Measurements from ENCODE around the gene FCRL4. TPM values are rescaled to one million over a fixed set of nuclear protein-coding genes. Genes with fewer than 3 reads are reported as not detected.

The FCRL4 gene
- total RNA-seq, 1 donor from 2014 or later: not detected

DNA sequence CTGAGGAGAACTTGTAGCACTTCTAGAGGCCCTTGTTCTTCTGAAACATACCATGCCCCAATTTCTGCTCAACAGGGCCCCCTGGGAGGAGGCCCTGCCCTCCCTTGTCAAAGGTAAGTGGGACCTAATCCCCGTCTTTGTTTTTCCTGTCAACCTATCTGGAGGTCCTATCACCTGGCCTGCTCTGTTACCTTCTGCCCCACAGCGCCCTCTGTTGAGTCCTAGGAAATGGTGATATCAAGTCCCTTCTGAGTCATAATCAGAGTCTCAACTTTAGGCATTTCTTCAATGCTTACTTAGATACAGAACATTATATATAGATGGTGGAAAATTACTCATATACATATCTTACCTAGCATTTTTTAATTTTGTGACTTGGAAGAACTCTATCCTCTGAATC is 28.2 kb upstream of the FCRL4 start:
- Mint-ChIP-seq H3K4me1 (ENCODE audit: unreplicated experiment) (no peaks in the 10 kb centered on the region), H3K9me3 (no peaks in the 10 kb centered on the region), H3K4me3 (no peak overlapping the region), H3K27me3 (peaks cover 28% of the 10 kb centered on the region), H3K27ac (no peak overlapping the region), H3K36me3 (no peaks in the 10 kb centered on the region)
- DNase-seq (ENCODE audit: extremely low spot score, unreplicated experiment): no peak
- TF ChIP-seq, protein P1, sequence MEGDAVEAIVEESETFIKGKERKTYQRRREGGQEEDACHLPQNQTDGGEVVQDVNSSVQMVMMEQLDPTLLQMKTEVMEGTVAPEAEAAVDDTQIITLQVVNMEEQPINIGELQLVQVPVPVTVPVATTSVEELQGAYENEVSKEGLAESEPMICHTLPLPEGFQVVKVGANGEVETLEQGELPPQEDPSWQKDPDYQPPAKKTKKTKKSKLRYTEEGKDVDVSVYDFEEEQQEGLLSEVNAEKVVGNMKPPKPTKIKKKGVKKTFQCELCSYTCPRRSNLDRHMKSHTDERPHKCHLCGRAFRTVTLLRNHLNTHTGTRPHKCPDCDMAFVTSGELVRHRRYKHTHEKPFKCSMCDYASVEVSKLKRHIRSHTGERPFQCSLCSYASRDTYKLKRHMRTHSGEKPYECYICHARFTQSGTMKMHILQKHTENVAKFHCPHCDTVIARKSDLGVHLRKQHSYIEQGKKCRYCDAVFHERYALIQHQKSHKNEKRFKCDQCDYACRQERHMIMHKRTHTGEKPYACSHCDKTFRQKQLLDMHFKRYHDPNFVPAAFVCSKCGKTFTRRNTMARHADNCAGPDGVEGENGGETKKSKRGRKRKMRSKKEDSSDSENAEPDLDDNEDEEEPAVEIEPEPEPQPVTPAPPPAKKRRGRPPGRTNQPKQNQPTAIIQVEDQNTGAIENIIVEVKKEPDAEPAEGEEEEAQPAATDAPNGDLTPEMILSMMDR (conservative IDR thresholded peaks at IDR 0.05): no peak

DNA sequence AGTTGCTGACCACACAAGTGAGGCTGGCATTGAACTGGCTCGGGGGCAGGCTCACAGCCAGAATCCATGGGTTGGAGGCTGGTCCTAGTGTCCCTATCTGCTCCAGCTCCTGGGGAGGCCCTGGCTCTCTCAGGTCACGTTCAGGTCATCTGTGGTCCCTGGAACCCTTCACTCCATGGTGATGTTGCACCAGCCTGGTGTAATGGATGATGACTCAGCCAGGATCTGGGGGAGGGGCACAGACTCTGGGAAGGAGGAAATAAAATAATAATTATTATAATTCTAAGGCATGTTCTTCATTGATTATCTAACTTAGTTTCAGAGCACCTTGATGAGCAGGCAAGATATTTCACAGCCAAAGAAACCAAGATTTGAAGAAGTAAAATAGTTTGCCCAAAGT is 26.6 kb upstream of the FCRL4 start:
- Mint-ChIP-seq H3K4me1 (ENCODE audit: unreplicated experiment) (no peaks in the 10 kb centered on the region), H3K4me3 (no peak overlapping the region), H3K36me3 (no peaks in the 10 kb centered on the region), H3K27ac (no peak overlapping the region), H3K9me3 (no peaks in the 10 kb centered on the region), H3K27me3 (peaks cover 21% of the 10 kb centered on the region)
- TF ChIP-seq, protein P1 (conservative IDR thresholded peaks at IDR 0.05): no peak
- DNase-seq (ENCODE audit: extremely low spot score, unreplicated experiment): no peak

DNA sequence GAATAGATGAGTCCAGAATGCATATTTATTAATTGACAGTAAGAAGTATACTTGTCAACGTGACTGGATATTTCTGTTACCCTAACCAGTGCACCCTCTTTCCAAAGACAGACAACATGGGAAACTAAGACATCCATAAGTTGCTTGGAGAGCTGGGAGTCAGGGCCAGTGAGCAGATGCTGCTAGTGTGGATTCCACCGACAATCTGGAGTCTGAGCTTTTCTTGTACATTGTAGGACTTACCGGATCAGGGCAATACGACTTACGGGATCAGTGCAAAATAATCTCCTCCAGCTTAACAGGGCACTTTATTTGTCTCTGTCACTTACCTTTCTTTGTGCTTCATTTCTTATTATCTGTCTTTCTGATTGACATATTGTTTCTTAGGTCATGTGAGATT is 24.6 kb upstream of the FCRL4 start:
- H3K36me3 Mint-ChIP-seq: no peaks in the 10 kb centered on the region
- no peak for DNase-seq (ENCODE audit: extremely low spot score, unreplicated experiment)
- H3K27ac Mint-ChIP-seq: no peak overlapping the region
- TF ChIP-seq, protein P1 (conservative IDR thresholded peaks at IDR 0.05): no peak
- H3K27me3 Mint-ChIP-seq: peaks cover 20% of the 10 kb centered on the region
- no peaks in the 10 kb centered on the region for H3K4me1 Mint-ChIP-seq (ENCODE audit: unreplicated experiment)
- no peaks in the 10 kb centered on the region for H3K9me3 Mint-ChIP-seq
- H3K4me3 Mint-ChIP-seq: no peak overlapping the region

DNA sequence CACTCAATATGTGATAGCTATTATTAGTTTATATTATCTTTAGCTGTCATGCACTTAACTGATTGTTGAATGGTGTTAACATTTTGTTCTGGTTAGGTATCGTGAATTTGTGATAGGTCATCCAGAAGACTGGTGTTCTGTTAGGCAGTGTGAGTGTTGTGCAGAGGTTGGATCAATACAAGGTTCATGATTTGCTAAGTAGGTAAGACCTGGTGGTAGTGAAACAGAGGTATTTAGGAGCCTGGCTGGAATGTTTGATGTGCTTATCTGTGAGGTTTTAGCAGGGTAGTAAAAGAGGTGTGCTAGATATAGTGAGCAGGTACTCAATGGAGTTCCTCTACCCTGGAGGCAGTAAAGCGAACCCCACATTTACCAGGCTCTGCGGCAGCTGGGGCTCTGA is 20.3 kb upstream of the FCRL4 start:
- H3K9me3 Mint-ChIP-seq: no peaks in the 10 kb centered on the region
- no peak overlapping the region for H3K27ac Mint-ChIP-seq
- H3K4me3 Mint-ChIP-seq: no peak overlapping the region
- TF ChIP-seq, protein P1 (conservative IDR thresholded peaks at IDR 0.05): no peak
- H3K36me3 Mint-ChIP-seq: no peaks in the 10 kb centered on the region
- no peaks in the 10 kb centered on the region for H3K4me1 Mint-ChIP-seq (ENCODE audit: unreplicated experiment)
- H3K27me3 Mint-ChIP-seq: peaks cover 13% of the 10 kb centered on the region
- DNase-seq (ENCODE audit: extremely low spot score, unreplicated experiment): no peak

DNA sequence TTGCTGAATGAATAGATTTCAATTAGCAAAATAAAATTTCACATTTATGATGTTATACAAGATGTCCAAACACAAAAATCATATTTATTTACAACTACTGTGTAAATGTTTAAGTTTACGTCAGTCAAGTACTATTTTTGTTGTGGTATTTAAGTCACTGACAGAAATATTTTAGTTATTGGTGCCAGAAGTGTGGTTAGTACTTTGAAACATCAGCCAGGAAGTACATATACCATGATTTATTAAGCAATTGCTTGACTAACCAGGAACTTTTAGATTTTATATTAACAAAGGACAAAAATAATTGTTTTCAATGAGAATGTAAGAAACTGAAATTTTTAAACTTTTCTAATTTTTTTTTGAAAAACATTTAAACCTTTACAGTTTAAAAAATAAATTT is 2.4 kb upstream of the FCRL4 start:
- no peaks in the 10 kb centered on the region for H3K36me3 Mint-ChIP-seq
- no peak for DNase-seq (ENCODE audit: extremely low spot score, unreplicated experiment)

More for the DNA sequence above, 2.4 kb upstream of the FCRL4 start:
- TF ChIP-seq, protein P1 (conservative IDR thresholded peaks at IDR 0.05): no peak
- Mint-ChIP-seq H3K4me3 (no peak overlapping the region), H3K9me3 (no peaks in the 10 kb centered on the region), H3K27ac (no peak overlapping the region), H3K27me3 (peaks cover 15% of the 10 kb centered on the region), H3K4me1 (ENCODE audit: unreplicated experiment) (no peaks in the 10 kb centered on the region)
